Psoas muscle (tissue), 8 donors: ENCODE results near the gene SNRNP200. TPM values are rescaled to one million over a fixed set of nuclear protein-coding genes. Genes with fewer than 3 reads are reported as not detected.

Source experiments
- ATAC-seq, 4 donors: fragments of 200-7000 bp; cut with Tn5 transposase; one replicate each; pipeline ENCODE4 v1.9.1; 2020; ENCODE audit warnings: moderate library complexity in 3 of 4, mild to moderate bottlenecking in 2 of 4
- DNase-seq, 2 donors: peaks; one replicate each; pipeline ENCODE4 v3.0.0-alpha.2; 2020
- H3K27ac ChIP-seq: fragments of 200-600 bp; one replicate; pipeline ENCODE4 v1.8.0; 2022
- H3K27me3 ChIP-seq, 3 donors: fragments of 200-600 bp in 1 of 3; one replicate each; pipeline versions ENCODE4 v1.6.1 to v1.8.0; 2013 to 2022; ENCODE audit warnings: low read length in 2 of 3, mild to moderate bottlenecking in 2 of 3, moderate library complexity in 1 of 3; ENCODE audit not compliant: insufficient read depth in 3 of 3
- H3K36me3 ChIP-seq, 2 donors: fragments of 200-600 bp in 1 of 2; one replicate each; pipeline versions ENCODE4 v1.6.1 to v1.8.0; 2013 to 2022; ENCODE audit warnings: low read depth in 1 of 2, mild to moderate bottlenecking in 1 of 2, moderate library complexity in 1 of 2; ENCODE audit not compliant: insufficient read depth in 1 of 2
- H3K4me1 ChIP-seq: fragments of 200-600 bp; one replicate; pipeline ENCODE4 v1.8.0; 2022
- H3K4me3 ChIP-seq: fragments of 200-600 bp; one replicate; pipeline ENCODE4 v1.8.0; 2022; ENCODE audit warnings: mild to moderate bottlenecking
- H3K9me3 ChIP-seq: fragments of 200-600 bp; one replicate; pipeline ENCODE4 v1.8.0; 2022
- CTCF ChIP-seq: fragments of 200-600 bp; IDR thresholded peaks from one replicate; pipeline ENCODE4 v1.8.0; 2022; ENCODE audit warnings: antibody characterized with exemption
- WGBS, 3 donors: extraction: QIAGEN DNeasy Blood & Tissue Kit; methylation state at CpG; one replicate each; pipeline versions ENCODE4 v1.1.6 to v1.1.7; 2013; 5-methylcytosine and 5-hydroxymethylcytosine counted together
- intact Hi-C, 2 donors: fragments of 100-400 bp; cut with DNase I; formaldehyde crosslinking; loops; one replicate each; pipeline versions ENCODE4 v1.11.0 to v1.14.2; 2022
- polyA plus RNA-seq, 3 donors: library from polyadenylated mRNA; stranded (reverse); fragments of 200-250 nt; gene quantifications; one replicate each; pipeline ENCODE4 v1.2.3, GENCODE V29; 2013
- total RNA-seq, 4 donors: library from RNA; stranded (reverse); fragmentation: NEBNext Ultra II Directional in 2 of 4; extraction: Animal tissue kit (Norgen Biotek cat#: 25700) in 2 of 4; gene quantifications; one replicate each; pipeline versions ENCODE4 v1.2.1 to v1.2.4, GENCODE V29; 2021 to 2023
- donor health status: healthy with polysubstance abuse.
- donor health status: DM: no; HTN: no; CAD: no; lungs with moderate emphysema.
- donor health status: Bipolar disorder and iron deficiency.
- donor health status: healthy.
- donor health status: DM: yes; HTN: yes; CAD: no.
- donor health status: DM: no; HTN: no; CAD: no.
- donor health status: DM: no; HTN: no; CAD: no.
- donor health status: DM: yes; HTN: yes; CAD: no.

SNRNP200 gene
- total and polyA plus RNA-seq, 7 donors: 47.6 to 83.1 (median 73.7) TPM

GRCh38 chr2:96319396-96319795 lies 14.1 kb upstream of the SNRNP200 start:
- intact Hi-C loops: loop anchor here in 1 of 2 donors (10.0 kb wide), 1 partner anchor 195 kb away; no protein-coding TSS in a partner anchor
- Histone ChIP-seq H3K27ac (no peak overlapping the region), H3K4me3 (no peak overlapping the region), H3K27me3 (peaks cover 0 to 56% (median 9%) of the 10 kb centered on the region in 3 donors), H3K9me3 (no peaks in the 10 kb centered on the region), H3K36me3 (no peaks in the 10 kb centered on the region), H3K4me1 (no peaks in the 10 kb centered on the region)
- ATAC-seq (no peak), DNase-seq (no peak)
- no peak for TF ChIP-seq CTCF
- 85 to 94% (median 87%) methylated on average over 1 of the region's 1 CpG for WGBS, 3 donors

GRCh38 chr2:96318723-96319122 lies 13.4 kb upstream of the SNRNP200 start:
- Histone ChIP-seq H3K27ac (no peak overlapping the region), H3K4me1 (no peaks in the 10 kb centered on the region), H3K4me3 (no peak overlapping the region), H3K27me3 (peaks cover 0 to 49% (median 8%) of the 10 kb centered on the region in 3 donors), H3K36me3 (no peaks in the 10 kb centered on the region), H3K9me3 (no peaks in the 10 kb centered on the region)
- TF ChIP-seq CTCF: no peak
- 84 to 92% (median 87%) methylated on average over 4 of the region's 4 CpGs for WGBS, 3 donors
- intact Hi-C loops: loop anchor here in 1 of 2 donors (10.0 kb wide), 1 partner anchor 196 kb away; no protein-coding TSS in a partner anchor
- ATAC-seq (no peak), DNase-seq (no peak)

GRCh38 chr2:96317584-96317997 lies 12.2 kb upstream of the SNRNP200 start:
- whole genome bisulfite sequencing, 3 donors: 93 to 96% (median 94%) methylated on average over 4 of the region's 4 CpGs
- no peak overlapping the region for H3K27ac ChIP-seq
- DNase-seq (no peak), ATAC-seq (no peak)
- no peaks in the 10 kb centered on the region for H3K9me3 ChIP-seq
- no peak for TF ChIP-seq CTCF
- H3K36me3 ChIP-seq: no peaks in the 10 kb centered on the region
- peaks cover 0 to 40% (median 6%) of the 10 kb centered on the region in 3 donors for H3K27me3 ChIP-seq
- H3K4me1 ChIP-seq: no peaks in the 10 kb centered on the region
- H3K4me3 ChIP-seq: no peak overlapping the region
- intact Hi-C loops: loop anchor here in 1 of 2 donors (10.0 kb wide), 1 partner anchor 197 kb away; no protein-coding TSS in a partner anchor

- no peaks in the 10 kb centered on the region for H3K9me3 ChIP-seq
- H3K36me3 ChIP-seq: no peaks in the 10 kb centered on the region
- DNase-seq (no peak), ATAC-seq (no peak)
- H3K27me3 ChIP-seq: peaks cover 0 to 36% (median 6%) of the 10 kb centered on the region in 3 donors
- TF ChIP-seq CTCF: no peak
- intact Hi-C loops: loop anchor here in 1 of 2 donors (10.0 kb wide), 1 partner anchor 198 kb away; no protein-coding TSS in a partner anchor
- no peak overlapping the region for H3K4me3 ChIP-seq
- no peaks in the 10 kb centered on the region for H3K4me1 ChIP-seq
- H3K27ac ChIP-seq: no peak overlapping the region
These were observed 11.7 kb upstream of the SNRNP200 start for GRCh38 chr2:96316999-96317398.
